ENCODE measurements around the gene NBPF8.
"Not testable (repeated sequence)": the region's sequence is repeated elsewhere in the genome, so short reads cannot be mapped to it uniquely, and the experiment has no call there.

- not testable (repeated sequence) for TF ChIP-seq RAD21 (conservative IDR thresholded peaks at IDR 0.05); REST (IDR thresholded peaks at IDR 0.05; ENCODE audit: borderline replicate concordance); SMC3 (conservative IDR thresholded peaks at IDR 0.05; ENCODE audit: poor library complexity)
These were observed 23.5 kb upstream of the NBPF8 start for GRCh38 chr1:120391365-120391764.

Data from neural cell (in vitro differentiated cells).